Endothelial cell of umbilical vein (primary cell): ENCODE results near the gene PLCD1.

Source experiments
- EZH2 ChIP-seq: IDR thresholded peaks from 2 replicates; pipeline ENCODE4 v1.6.1; 2012; ENCODE audit warnings: borderline replicate concordance, low read depth, mild to moderate bottlenecking, moderate library complexity, low read length, inconsistent platforms; ENCODE audit not compliant: severe bottlenecking
- JUN ChIP-seq: IDR thresholded peaks from 2 replicates; pipeline ENCODE4 v1.6.1; 2011; ENCODE audit warnings: borderline replicate concordance, low read depth; ENCODE audit not compliant: insufficient read length, insufficient read depth
- MYC ChIP-seq: IDR thresholded peaks from one replicate; pipeline ENCODE4 v1.6.1; 2011; ENCODE audit warnings: mild to moderate bottlenecking, low read depth, low read length
- POLR2A ChIP-seq: IDR thresholded peaks from 2 replicates; pipeline ENCODE4 v1.6.1; 2012; ENCODE audit warnings: low read depth, mild to moderate bottlenecking, control low read depth, low read length
- POLR2AphosphoS5 ChIP-seq: IDR thresholded peaks from 2 replicates; pipeline ENCODE4 v1.6.1; 2012; ENCODE audit warnings: low read depth, mild to moderate bottlenecking, control low read depth, low read length, moderate library complexity; ENCODE audit not compliant: insufficient read depth
- TF ChIP-seq, protein P1 (sequence below), 2 donors: IDR thresholded peaks; 1 replicate in 1 of 2; 2 replicates in 1 of 2; pipeline ENCODE4 v1.5.1; 2011; ENCODE audit warnings: low read length in 2 of 2, mild to moderate bottlenecking in 2 of 2, moderate library complexity in 2 of 2, control low read depth in 1 of 2, inconsistent platforms in 1 of 2, low read depth in 1 of 2; ENCODE audit not compliant: insufficient read depth in 1 of 2; ENCODE audit errors: extremely low read depth in 1 of 2
- TF ChIP-seq, protein P2 (sequence below): IDR thresholded peaks from 2 replicates; pipeline ENCODE4 v1.6.1; 2011; ENCODE audit not compliant: insufficient read depth, insufficient read length

DNA sequence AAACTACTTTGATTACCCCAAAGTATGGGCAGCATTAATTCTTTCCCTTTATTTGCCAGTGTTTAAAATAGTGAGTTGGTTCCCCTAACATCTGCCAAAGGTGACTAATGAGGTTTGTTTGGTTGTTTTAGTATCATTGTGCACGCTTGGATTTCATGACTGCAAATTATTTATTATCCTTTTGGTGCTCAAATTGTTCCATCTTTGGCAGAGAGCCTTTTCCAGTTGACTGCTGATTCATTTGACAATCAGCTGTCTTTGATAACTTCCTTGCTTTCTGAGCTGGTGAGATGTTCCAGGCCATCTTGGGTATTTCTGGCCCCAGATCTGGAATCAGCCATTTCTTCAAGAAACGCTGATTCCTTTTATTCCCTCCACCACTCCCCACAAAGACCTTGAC, 18.5 kb upstream of the PLCD1 start:
- TF ChIP-seq EZH2 (no peak), POLR2A (no peak), POLR2AphosphoS5 (no peak), JUN (no peak), MYC (no peak)
- TF ChIP-seq, protein P1, sequence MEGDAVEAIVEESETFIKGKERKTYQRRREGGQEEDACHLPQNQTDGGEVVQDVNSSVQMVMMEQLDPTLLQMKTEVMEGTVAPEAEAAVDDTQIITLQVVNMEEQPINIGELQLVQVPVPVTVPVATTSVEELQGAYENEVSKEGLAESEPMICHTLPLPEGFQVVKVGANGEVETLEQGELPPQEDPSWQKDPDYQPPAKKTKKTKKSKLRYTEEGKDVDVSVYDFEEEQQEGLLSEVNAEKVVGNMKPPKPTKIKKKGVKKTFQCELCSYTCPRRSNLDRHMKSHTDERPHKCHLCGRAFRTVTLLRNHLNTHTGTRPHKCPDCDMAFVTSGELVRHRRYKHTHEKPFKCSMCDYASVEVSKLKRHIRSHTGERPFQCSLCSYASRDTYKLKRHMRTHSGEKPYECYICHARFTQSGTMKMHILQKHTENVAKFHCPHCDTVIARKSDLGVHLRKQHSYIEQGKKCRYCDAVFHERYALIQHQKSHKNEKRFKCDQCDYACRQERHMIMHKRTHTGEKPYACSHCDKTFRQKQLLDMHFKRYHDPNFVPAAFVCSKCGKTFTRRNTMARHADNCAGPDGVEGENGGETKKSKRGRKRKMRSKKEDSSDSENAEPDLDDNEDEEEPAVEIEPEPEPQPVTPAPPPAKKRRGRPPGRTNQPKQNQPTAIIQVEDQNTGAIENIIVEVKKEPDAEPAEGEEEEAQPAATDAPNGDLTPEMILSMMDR (IDR thresholded peaks at IDR 0.05; ENCODE audit: extremely low read depth in 1 of 2, insufficient read depth in 1 of 2, low read depth in 1 of 2, low read length in 2 of 2), result no peak
- TF ChIP-seq, protein P2, sequence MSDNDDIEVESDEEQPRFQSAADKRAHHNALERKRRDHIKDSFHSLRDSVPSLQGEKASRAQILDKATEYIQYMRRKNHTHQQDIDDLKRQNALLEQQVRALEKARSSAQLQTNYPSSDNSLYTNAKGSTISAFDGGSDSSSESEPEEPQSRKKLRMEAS, result no peak
